Osteoblast (primary cell): ENCODE results near the gene OSBP2. TPM values are rescaled to one million over a fixed set of nuclear protein-coding genes. Genes with fewer than 3 reads are reported as not detected.

Source experiments
- DNase-seq: peaks from one replicate; pipeline ENCODE4 v3.0.0; 2011; ENCODE audit warnings: low spot score, mixed read lengths; ENCODE audit not compliant: insufficient read length; ENCODE audit errors: missing footprints
- H2AFZ ChIP-seq: 2 replicates; pipeline ENCODE4 v1.6.0; 2011; ENCODE audit warnings: mild to moderate bottlenecking, low read length
- H3K27ac ChIP-seq: 2 replicates; pipeline ENCODE4 v1.5.1; 2011; ENCODE audit warnings: mild to moderate bottlenecking, low read depth, low read length, moderate library complexity
- H3K27me3 ChIP-seq: 2 replicates; pipeline ENCODE4 v1.6.0; 2012; ENCODE audit warnings: mild to moderate bottlenecking, control low read depth, inconsistent platforms, low read length, moderate library complexity; ENCODE audit not compliant: insufficient read depth
- H3K36me3 ChIP-seq: 2 replicates; pipeline ENCODE4 v1.5.1; 2011; ENCODE audit warnings: mild to moderate bottlenecking, low read length, control low read depth, moderate library complexity; ENCODE audit not compliant: insufficient read depth
- H3K4me1 ChIP-seq: 2 replicates; pipeline ENCODE4 v1.5.1; 2011; ENCODE audit warnings: mild to moderate bottlenecking, low read length, control low read depth, moderate library complexity; ENCODE audit not compliant: insufficient read depth
- H3K4me2 ChIP-seq: 2 replicates; pipeline ENCODE4 v1.6.0; 2011; ENCODE audit warnings: mild to moderate bottlenecking, low read length; ENCODE audit not compliant: insufficient read depth
- H3K4me3 ChIP-seq: fragments of 200-600 bp; sonication (generic); 3 replicates; pipeline ENCODE4 v1.5.1; 2012; ENCODE audit warnings: mild to moderate bottlenecking, low read length, inconsistent platforms; ENCODE audit not compliant: insufficient read depth
- H3K79me2 ChIP-seq: 2 replicates; pipeline ENCODE4 v1.6.0; 2012; ENCODE audit warnings: mild to moderate bottlenecking, low read length, control low read depth, inconsistent platforms; ENCODE audit not compliant: insufficient read depth
- H3K9me3 ChIP-seq: 2 replicates; pipeline ENCODE4 v1.5.1; 2011; ENCODE audit warnings: low read depth, low read length, control low read depth
- H4K20me1 ChIP-seq: 2 replicates; pipeline ENCODE4 v1.6.0; 2012; ENCODE audit warnings: mild to moderate bottlenecking, low read length, control low read depth; ENCODE audit not compliant: insufficient read depth
- total RNA-seq: library from RNA; depleted of rRNA; stranded (reverse); fragments of >200 nt; gene quantifications from 2 replicates; pipeline ENCODE4 v1.2.3, GENCODE V29; 2012
- TF ChIP-seq, protein P1 (sequence below): IDR thresholded peaks from 2 replicates; pipeline ENCODE4 v1.5.1; 2011; ENCODE audit warnings: mild to moderate bottlenecking, low read depth, low read length, moderate library complexity; ENCODE audit errors: extremely low read depth

OSBP2 gene
- total RNA-seq, 1 donor = 4.3 TPM

DNA sequence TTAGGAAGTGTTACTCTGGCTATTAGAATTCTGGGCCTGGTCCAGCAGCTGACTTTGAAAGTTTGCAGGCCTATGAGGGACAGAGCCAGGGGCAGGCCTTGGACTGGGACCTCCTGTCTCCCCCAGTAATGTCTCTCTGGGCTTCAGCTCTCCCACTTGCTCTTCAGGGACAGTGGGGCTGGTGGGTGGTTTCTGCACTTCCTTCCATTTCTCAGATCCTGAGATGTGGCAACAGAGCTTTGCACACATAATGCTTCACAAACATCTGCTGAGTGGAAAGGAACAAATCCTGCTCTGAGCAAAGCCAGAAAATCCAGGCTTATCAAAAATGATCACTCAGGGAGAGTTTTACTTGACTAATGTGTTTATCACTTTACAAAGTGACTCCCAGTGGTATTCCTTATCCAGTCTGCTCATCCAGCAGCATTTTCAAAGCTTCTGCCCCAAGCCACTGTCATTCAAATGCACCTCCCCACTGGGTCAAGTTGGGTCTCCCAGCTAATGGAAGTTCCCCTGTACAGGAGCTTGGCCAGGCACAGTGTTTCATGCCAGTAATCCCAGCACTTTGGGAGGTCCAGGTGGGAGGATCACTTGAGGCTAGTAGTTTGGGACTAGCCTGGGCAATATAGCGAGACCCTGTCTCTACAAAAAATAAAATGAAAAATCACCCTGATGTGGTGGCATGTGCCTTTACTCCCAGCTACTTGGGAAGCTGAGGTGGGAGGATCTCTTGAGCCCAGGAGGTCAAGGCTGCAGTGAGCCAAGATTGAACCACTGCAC, 13.5 kb upstream of the OSBP2 start:
- Histone ChIP-seq H3K4me3 (no peak overlapping the region), H3K4me1 (no peaks in the 10 kb centered on the region), H3K9me3 (no peaks in the 10 kb centered on the region), H3K36me3 (no peaks in the 10 kb centered on the region), H2AFZ (no peak overlapping the region), H3K79me2 (no peaks in the 10 kb centered on the region), H4K20me1 (no peaks in the 10 kb centered on the region), H3K27me3 (peaks cover 15% of the 10 kb centered on the region), H3K4me2 (no peak overlapping the region), H3K27ac (no peak overlapping the region)
- TF ChIP-seq, protein P1, sequence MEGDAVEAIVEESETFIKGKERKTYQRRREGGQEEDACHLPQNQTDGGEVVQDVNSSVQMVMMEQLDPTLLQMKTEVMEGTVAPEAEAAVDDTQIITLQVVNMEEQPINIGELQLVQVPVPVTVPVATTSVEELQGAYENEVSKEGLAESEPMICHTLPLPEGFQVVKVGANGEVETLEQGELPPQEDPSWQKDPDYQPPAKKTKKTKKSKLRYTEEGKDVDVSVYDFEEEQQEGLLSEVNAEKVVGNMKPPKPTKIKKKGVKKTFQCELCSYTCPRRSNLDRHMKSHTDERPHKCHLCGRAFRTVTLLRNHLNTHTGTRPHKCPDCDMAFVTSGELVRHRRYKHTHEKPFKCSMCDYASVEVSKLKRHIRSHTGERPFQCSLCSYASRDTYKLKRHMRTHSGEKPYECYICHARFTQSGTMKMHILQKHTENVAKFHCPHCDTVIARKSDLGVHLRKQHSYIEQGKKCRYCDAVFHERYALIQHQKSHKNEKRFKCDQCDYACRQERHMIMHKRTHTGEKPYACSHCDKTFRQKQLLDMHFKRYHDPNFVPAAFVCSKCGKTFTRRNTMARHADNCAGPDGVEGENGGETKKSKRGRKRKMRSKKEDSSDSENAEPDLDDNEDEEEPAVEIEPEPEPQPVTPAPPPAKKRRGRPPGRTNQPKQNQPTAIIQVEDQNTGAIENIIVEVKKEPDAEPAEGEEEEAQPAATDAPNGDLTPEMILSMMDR = no peak
- DNase-seq = no peak

DNA sequence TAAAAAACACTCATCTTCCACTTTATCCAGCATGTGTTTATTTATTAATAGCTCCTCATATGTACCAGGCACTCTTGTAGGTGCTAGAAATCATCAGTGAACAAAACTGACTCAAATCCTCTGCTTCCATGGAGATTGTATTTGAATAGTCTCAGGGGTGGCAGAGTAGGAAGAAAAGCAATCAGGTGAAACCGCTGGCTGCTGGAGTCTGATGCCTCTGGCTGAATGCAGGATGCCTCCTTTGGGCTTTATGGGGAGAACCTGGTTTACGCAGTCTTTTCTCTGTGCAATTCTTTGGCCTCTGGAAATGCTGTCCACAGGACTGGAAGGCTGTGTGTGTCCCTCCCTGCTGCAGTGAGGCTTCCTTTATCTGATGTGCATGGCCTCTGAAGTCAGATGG, 12.8 kb upstream of the OSBP2 start:
- no peaks in the 10 kb centered on the region for H3K9me3 ChIP-seq
- no peaks in the 10 kb centered on the region for H3K4me1 ChIP-seq
- H3K4me2 ChIP-seq = no peak overlapping the region
- no peak overlapping the region for H3K4me3 ChIP-seq
- no peak for DNase-seq
- H3K27me3 ChIP-seq = peaks cover 14% of the 10 kb centered on the region
- no peaks in the 10 kb centered on the region for H3K36me3 ChIP-seq
- TF ChIP-seq, protein P1 = no peak
- no peaks in the 10 kb centered on the region for H3K79me2 ChIP-seq
- H3K27ac ChIP-seq = no peak overlapping the region
- H4K20me1 ChIP-seq = no peaks in the 10 kb centered on the region
- no peak overlapping the region for H2AFZ ChIP-seq

DNA sequence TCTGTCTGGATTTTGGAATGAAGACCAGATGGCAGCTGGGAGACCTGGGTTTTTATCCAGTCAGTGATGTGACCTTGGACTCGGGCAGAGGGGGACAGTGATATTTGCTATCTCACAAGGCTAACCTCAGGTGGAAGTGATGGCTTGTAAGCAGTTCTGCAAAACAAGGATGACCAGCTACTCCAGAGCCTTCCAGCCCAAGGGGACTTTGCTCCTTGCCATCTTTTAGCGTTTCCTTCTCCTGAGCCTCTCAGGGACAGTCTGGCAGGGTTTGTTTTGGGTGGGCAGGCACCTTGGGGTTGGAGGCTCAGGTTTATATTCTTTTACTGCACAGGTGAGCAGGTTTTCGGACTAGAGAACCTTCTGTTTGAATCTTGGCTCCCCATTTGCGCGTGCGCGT, 9.5 kb upstream of the OSBP2 start:
- DNase-seq = no peak

DNA sequence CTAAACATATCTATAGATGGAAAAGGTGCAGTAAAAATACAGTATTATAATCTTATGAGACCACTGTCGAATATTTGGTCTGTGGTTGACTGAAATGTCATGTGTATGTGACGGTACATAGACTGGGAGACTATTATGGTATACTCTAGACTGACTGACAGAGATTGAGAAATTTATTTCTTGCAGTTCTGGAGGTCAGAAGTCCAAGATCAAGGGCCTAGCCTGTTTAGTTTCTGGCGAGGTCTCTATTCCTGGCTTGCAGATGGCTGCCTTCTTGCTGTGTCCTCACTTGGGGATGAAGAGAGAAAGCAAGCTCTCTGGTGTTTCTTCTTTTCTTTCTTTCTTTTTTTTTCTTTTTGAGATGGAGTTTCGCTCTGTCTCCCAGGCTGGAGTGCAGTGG, 7.3 kb upstream of the OSBP2 start:
- Histone ChIP-seq H3K79me2 (no peaks in the 10 kb centered on the region), H2AFZ (no peak overlapping the region), H3K4me2 (no peak overlapping the region), H3K4me3 (no peak overlapping the region), H3K27ac (no peak overlapping the region), H3K4me1 (no peaks in the 10 kb centered on the region), H3K9me3 (no peaks in the 10 kb centered on the region), H3K36me3 (no peaks in the 10 kb centered on the region), H4K20me1 (no peaks in the 10 kb centered on the region), H3K27me3 (no peaks in the 10 kb centered on the region)
- TF ChIP-seq, protein P1 = no peak
- DNase-seq = no peak

More for the DNA sequence above, 9.5 kb upstream of the OSBP2 start:
- no peaks in the 10 kb centered on the region for H3K27me3 ChIP-seq
- no peaks in the 10 kb centered on the region for H3K36me3 ChIP-seq
- no peaks in the 10 kb centered on the region for H3K9me3 ChIP-seq
- H3K4me1 ChIP-seq = no peaks in the 10 kb centered on the region
- H3K79me2 ChIP-seq = no peaks in the 10 kb centered on the region
- no peak overlapping the region for H3K4me2 ChIP-seq
- no peaks in the 10 kb centered on the region for H4K20me1 ChIP-seq
- no peak overlapping the region for H3K4me3 ChIP-seq
- no peak overlapping the region for H2AFZ ChIP-seq
- no peak overlapping the region for H3K27ac ChIP-seq
- TF ChIP-seq, protein P1 = no peak
